ENCODE data around the gene PIMREG.

PIMREG gene

GRCh38 chr17:6439951-6440350 is 4.3 kb upstream of the PIMREG start:
- no peak for DNase-seq

- no peak for DNase-seq
Measured at GRCh38 chr17:6442775-6443174, 1.5 kb upstream of the PIMREG start.

DNA sequence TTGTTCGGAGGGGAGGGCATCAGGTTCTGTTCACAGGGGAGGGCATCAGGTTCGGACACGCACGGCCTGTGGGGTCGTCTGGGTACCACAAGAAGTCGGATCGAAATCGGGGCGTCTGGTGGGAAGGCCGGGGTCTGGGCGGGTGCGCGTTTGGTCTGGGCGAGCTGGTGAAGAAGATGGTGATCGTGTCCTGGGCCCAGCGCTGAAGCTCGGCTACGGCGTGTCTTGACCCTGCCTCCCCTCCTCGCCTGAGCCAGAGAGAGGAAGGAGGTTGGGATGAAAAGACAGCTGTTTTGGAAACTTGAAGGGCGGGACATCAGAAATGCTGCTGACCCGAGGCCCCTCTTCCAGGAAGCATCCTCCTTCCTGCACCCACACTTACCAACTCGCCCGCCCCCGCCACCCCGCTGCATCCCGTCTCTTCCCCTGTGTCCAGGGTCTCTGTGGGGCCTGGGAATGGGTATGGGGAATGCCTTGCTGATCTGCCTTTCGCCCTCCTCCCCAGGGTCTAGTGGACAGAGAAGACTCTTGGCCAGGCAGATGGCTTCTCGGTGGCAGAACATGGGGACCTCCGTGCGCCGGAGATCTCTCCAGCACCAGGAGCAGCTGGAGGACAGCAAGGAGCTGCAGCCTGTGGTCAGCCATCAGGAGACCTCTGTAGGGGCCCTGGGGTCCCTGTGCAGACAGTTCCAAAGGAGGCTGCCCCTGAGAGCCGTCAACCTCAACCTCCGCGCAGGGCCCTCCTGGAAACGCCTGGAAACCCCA is 498 bp downstream of the PIMREG start:
- DNase-seq = no peak

GRCh38 chr17:6446516-6447100 is 2.4 kb downstream of the PIMREG start:
- DNase-seq = no peak

DNA sequence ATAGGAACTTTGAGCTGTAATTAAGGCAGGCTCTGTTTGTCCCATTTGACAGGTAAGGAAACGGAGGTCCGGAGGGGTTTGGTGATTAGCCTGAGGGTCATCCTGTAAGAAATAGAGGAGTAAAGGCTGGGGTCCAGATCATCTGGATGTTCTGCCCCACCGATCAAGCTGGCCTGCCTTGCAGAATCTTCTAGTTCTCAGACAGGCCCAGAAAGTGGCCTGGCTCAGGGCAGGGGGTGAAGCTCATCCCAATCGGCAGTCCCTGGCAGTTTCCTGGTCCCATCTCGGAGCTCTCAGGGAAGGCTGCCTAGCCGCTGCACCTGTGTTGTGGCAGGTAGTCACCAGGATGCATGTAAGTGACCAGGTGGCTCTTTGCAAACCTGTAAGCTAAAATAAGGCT is 4.2 kb downstream of the PIMREG start:
- no peak for DNase-seq

- DNase-seq = no peak
Measured at GRCh38 chr17:6449307-6449706, 5.1 kb downstream of the PIMREG start.

DNA sequence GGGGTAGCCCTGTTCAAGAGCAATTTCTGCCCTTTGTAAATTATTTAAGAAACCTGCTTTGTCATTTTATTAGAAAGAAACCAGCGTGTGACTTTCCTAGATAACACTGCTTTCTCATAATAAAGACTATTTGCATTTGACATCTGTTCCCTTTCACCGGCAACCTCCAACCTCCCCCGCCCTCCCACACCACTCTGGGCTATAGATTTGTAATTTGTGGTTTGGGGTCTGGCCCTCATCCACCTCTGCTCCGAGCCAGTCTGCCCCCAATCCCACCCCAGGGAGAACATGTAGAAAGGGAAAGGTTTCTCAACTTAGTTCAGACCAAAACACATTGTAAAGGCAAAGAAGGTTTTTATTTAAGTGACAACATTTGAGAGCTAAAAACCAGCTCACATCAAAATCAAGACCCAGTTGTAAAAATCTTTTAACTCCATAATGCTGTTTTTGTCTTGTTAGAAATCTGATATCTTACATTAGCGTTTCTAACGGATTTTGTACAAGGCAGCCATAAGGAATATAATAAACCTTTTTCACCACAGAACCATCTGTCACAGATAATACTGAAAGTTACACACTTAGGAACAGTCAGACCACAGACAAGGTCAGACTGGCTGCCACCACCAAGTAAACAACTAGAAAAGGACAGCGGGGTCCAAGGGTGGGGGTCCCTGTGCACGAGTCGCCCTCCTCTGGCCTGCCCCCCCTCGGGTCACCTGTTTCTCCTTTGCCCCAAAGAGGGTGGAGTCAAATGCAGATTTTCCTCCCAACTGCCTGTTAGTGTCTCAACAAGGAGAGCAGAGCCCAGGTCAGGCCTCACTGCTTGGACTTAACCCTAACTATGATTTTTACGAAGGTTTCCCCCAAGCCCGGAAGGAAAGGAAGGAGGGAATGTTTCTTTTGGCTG is 6.9 kb downstream of the PIMREG start:
- no peak for DNase-seq

DNA sequence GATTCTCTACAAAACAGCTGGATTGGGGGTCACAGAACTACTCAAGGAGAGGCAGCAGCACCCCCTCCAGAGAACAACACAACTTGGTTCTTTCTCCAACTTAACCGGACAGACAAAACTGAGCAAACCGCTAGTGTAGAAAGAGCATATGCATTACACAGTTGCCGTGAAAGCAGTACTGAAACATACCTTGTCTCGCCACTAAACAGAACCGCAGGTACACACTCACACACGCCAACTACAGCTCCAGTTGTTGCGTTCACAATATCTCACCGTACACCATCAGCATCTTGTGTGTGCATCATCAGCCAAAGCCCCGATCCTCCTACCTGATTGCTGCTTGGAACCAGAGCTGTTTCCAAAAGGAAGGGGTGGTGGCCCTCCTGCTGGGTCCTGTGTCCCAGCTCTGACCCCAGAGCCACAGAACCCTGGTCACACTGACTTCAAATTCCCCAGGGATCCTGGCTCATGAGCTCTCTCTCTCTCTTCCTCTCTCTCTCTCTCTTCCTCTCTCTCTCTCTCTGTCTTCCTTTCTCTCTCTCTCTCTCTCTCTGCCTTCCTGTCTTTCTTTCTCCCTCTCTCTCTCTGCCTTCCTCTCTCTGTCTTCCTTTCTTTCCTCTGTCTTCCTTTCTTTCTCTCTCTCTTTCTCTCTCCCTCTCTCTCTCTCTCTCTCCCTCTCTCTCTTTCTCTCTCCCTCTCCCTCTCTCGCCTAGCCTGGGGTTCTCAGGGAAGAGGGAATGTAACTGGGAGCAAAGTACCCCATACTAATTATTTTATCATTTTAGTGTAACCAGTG is 8.4 kb downstream of the PIMREG start:
- DNase-seq = no peak

GRCh38 chr17:6453279-6454024 is 9.2 kb downstream of the PIMREG start:
- no peak for DNase-seq

DNA sequence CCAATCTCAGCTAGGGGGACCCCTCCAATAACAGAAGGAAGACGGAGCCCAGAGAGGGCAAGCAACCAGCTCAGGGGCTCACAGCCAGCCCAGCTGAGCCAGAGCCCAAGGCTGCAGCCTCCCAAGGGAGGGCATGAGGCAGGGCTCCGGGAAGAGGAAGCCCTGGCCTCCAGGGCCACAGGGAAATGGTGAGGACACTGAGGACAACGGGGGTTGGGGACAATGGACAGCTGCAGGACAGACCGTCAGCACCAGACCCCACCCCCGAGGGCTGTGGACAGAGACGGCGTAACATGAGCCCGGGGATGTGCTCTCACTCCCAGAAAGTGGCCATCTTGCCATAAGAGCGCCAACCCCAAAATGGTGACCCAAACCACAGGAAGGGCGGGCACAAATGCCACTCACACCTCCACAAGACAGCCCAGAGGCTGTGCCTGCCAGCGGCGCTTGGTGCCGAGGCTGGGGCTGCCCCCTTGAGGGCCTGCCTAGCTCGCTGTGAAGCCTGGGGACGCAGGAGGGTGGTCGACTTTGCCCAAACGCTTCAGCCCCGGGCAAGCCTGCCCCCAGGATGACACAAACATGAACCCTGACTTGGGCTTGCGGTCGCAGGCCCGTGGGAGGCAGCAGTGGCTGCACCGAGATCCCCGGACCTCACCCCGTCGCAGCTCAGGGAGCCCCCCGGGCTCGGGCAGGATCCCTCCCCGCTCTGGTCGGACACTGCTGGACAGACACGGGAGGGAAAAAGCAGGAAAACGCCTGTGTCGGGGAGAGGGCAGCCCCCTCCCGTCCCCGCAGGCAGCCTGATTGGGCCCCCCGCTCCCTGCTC is 10.5 kb downstream of the PIMREG start:
- DNase-seq = no peak

GRCh38 chr17:6455321-6455705 is 11.1 kb downstream of the PIMREG start:
- DNase-seq = peak in 3 of 4 experiments; percentile 12 to 54 (median 31)

GRCh38 chr17:6456321-6456720 is 12.1 kb downstream of the PIMREG start:
- DNase-seq = no peak

DNA sequence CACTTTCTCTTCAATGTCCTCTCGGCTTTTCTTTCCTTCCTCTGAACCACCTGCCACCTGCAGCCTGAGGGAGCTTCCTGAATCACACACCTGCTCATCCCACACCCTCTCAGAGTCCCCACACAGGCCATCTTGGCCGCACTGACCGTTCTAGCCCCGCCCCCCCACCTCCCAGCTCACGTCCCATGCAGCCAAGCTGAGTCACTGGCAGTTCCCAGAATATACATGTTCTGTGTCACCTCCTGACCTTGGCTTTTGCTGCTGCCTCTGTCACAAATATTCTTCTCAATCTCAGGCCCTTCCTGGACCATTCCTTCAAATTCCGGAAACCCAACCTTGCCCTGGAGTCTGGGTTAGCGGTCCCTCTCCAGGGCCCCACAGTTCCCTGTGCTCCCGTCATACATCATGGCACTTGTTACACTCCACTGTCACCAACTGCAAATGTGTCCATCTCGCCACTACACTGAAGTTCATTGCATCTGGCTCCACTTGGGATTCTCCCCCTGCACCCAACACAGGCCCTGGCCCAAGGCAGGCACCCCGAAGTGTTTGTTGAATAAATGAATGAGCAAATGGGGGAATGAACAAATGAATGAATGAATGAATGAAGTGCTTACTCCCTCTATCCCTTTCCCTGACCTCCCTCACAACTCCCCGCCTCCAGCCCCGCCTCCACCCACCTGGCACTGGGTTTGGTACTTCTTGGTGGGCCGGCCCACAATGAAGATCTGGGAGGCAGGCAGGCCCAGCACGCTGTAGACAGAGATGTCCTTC is 12.8 kb downstream of the PIMREG start:
- peak in 2 of 4 experiments; percentile 19 to 21 for DNase-seq

- no peak for DNase-seq
Measured at GRCh38 chr17:6457688-6458459, 13.6 kb downstream of the PIMREG start.

DNA sequence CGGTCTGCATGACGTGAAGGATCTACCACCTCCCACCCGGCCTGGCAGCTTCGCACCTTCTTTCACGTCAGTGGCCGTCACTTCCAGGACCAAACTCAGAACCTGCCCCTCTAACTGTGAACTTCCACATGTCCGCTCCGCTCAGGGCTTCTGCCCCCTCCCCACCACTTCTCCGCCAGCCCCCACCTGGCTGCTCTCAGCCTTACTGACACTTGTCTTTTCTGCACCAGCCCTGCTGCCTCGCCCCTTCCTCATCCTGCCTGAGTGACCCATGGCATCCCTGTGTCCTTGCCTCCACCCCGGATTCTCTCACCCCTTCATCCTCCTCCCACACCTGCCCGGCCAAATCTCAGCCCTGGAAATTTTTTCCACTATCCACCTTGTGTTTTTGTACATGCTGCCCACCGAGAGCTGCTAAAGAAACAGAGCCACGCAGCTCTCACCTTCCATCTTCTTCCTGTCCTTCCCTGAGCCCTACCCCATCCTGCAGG is 14.2 kb downstream of the PIMREG start:
- no peak for DNase-seq

GRCh38 chr17:6460531-6461161 is 16.4 kb downstream of the PIMREG start:
- DNase-seq = no peak

GRCh38 chr17:6461246-6461645 is 17.0 kb downstream of the PIMREG start:
- no peak for DNase-seq

DNA sequence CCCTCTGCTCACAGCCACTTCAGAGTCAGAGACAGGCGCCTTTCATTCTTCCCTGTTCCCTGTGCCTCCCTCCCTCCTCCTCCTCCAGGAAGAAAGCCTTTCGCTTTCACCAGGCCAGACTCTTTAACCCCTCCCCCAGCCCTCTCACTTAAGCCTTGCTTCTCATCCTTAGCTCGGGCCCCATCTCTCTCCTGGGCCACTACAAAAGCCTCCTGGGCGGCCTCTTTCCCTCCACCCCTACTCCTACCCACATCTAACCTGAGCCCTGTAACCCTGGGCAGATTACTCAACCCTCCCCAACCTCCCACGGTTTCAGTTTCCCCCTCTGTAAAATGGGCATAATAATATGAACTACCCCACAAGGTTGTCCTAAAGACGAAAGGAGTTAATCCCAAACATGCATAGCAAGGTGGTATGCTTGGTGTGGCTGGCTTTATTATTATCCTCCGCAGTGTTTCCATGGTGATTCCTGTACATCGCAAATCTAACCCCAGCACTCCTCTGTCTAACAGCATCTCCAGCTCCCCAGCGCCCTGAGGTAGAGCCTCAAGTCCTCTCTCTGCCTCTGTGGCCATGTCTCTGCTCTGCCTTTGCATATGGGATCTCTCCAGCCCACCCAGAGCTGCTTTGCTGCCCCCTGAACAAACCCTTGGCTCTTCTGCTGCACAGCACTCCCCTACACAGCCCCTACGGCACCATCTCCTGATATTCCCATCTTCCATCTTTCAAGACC is 17.7 kb downstream of the PIMREG start:
- DNase-seq = no peak
